WTC11 (cell line): ENCODE measurements around the gene RTN3. TPM values are rescaled to one million over a fixed set of nuclear protein-coding genes. Genes with fewer than 3 reads are reported as not detected.

Source experiments
- ATAC-seq: fragments of 200-7000 bp; cut with Tn5 transposase; 2 replicates; pipeline ENCODE4 v1.10.0; 2021; ENCODE audit warnings: mild to moderate bottlenecking, moderate library complexity
- CTCF ChIA-PET: fragments of 300-600 bp; sonication (Branson Sonifier 250); formaldehyde crosslinking; loops from one replicate; lab custom pipeline; 2021; ENCODE audit warnings: antibody characterized with exemption; lab: Charles Lee
- POLR2A ChIA-PET: fragments of 350-600 bp; sonication (Branson Sonifier 250); formaldehyde crosslinking; loops from one replicate; lab custom pipeline; 2021; ENCODE audit warnings: antibody characterized with exemption; lab: Charles Lee
- DNase-seq: peaks from one replicate; pipeline ENCODE4 v3.0.0; 2021; ENCODE audit warnings: low spot score
- H3K27ac Mint-ChIP-seq: 2 replicates; pipeline ENCODE4 v1.8.0; 2021; ENCODE audit warnings: mixed read lengths
- H3K27me3 Mint-ChIP-seq: 2 replicates; pipeline ENCODE4 v1.8.0; 2021; ENCODE audit warnings: low read depth, mild to moderate bottlenecking, moderate library complexity, mixed read lengths
- H3K36me3 Mint-ChIP-seq: 2 replicates; pipeline ENCODE4 v1.8.0; 2021; ENCODE audit warnings: mixed read lengths
- H3K4me1 Mint-ChIP-seq: 2 replicates; pipeline ENCODE4 v1.8.0; 2022; ENCODE audit warnings: mixed read lengths
- H3K4me3 Mint-ChIP-seq: 2 replicates; pipeline ENCODE4 v1.8.0; 2021; ENCODE audit warnings: mild to moderate bottlenecking, moderate library complexity, mixed read lengths
- H3K9me3 Mint-ChIP-seq: 2 replicates; pipeline ENCODE4 v1.8.0; 2021; ENCODE audit warnings: mixed read lengths
- CREB1 ChIP-seq: sonication (generic); formaldehyde crosslinking; IDR thresholded peaks from 2 replicates; pipeline ENCODE4 v1.8.0; 2023; ENCODE audit warnings: mild to moderate bottlenecking, missing genetic modification reagents
- CREM ChIP-seq: sonication (generic); formaldehyde crosslinking; IDR thresholded peaks from 2 replicates; pipeline ENCODE4 v1.8.1; 2022; ENCODE audit warnings: mild to moderate bottlenecking, missing genetic modification reagents, moderate library complexity
- ESRRA ChIP-seq: sonication (generic); formaldehyde crosslinking; IDR thresholded peaks from 2 replicates; pipeline ENCODE4 v1.8.1; 2022; ENCODE audit warnings: mild to moderate bottlenecking, missing genetic modification reagents, borderline replicate concordance
- HMGA2 ChIP-seq: fragments of 250-450 bp; sonication (Bioruptor Pico); IDR thresholded peaks from 2 replicates; pipeline ENCODE4 v1.4.0; 2021; ENCODE audit warnings: mild to moderate bottlenecking, moderate library complexity
- JUN ChIP-seq: sonication (generic); formaldehyde crosslinking; IDR thresholded peaks from 2 replicates; pipeline ENCODE4 v1.8.0; 2023; ENCODE audit warnings: mild to moderate bottlenecking, missing genetic modification reagents
- NFE2L1 ChIP-seq: sonication (generic); formaldehyde crosslinking; IDR thresholded peaks from 2 replicates; pipeline ENCODE4 v1.8.1; 2023; ENCODE audit warnings: missing genetic modification reagents
- NR3C1 ChIP-seq: sonication (generic); formaldehyde crosslinking; conservative IDR thresholded peaks from 2 replicates; pipeline ENCODE4 v1.8.1; 2023; ENCODE audit warnings: low read depth, mild to moderate bottlenecking, missing genetic modification reagents
- OVOL2 ChIP-seq: fragments of 250-450 bp; sonication (Bioruptor Pico); IDR thresholded peaks from 2 replicates; pipeline ENCODE4 v1.9.0; 2021; ENCODE audit warnings: mild to moderate bottlenecking, borderline replicate concordance
- TCF7 ChIP-seq: sonication (generic); formaldehyde crosslinking; IDR thresholded peaks from 2 replicates; pipeline ENCODE4 v1.8.0; 2022; ENCODE audit warnings: mild to moderate bottlenecking, low read depth, missing genetic modification reagents, moderate library complexity
- TEAD1 ChIP-seq: sonication (generic); formaldehyde crosslinking; IDR thresholded peaks from 2 replicates; pipeline ENCODE4 v1.8.0; 2022; ENCODE audit warnings: mild to moderate bottlenecking, missing genetic modification reagents
- TP53 ChIP-seq: sonication (generic); formaldehyde crosslinking; IDR thresholded peaks from 2 replicates; pipeline ENCODE4 v1.8.1; 2023; ENCODE audit warnings: mild to moderate bottlenecking, missing genetic modification reagents
- ZBTB43 ChIP-seq: sonication (generic); formaldehyde crosslinking; IDR thresholded peaks from 2 replicates; pipeline ENCODE4 v1.8.1; 2023; ENCODE audit warnings: mild to moderate bottlenecking, missing genetic modification reagents
- ZNF263 ChIP-seq: sonication (generic); formaldehyde crosslinking; IDR thresholded peaks from 2 replicates; pipeline ENCODE4 v1.8.1; 2022; ENCODE audit warnings: low read depth, mild to moderate bottlenecking, moderate library complexity, missing genetic modification reagents
- ZNF416 ChIP-seq: fragments of 250-450 bp; sonication (Bioruptor Pico); IDR thresholded peaks from 2 replicates; pipeline ENCODE4 v1.9.0; 2021; ENCODE audit warnings: mild to moderate bottlenecking, inconsistent platforms
- total RNA-seq: library from RNA; stranded (reverse); gene quantifications from 3 replicates; pipeline ENCODE4 v1.2.3, GENCODE V29; 2021
- TF ChIP-seq, protein P1 (sequence below): sonication (generic); formaldehyde crosslinking; IDR thresholded peaks from 2 replicates; pipeline ENCODE4 v1.8.1; 2022; ENCODE audit warnings: mild to moderate bottlenecking, missing genetic modification reagents, moderate library complexity, borderline replicate concordance
- TF ChIP-seq, protein P2 (sequence below): sonication (generic); formaldehyde crosslinking; IDR thresholded peaks from 2 replicates; pipeline ENCODE4 v1.8.1; 2023; ENCODE audit warnings: mild to moderate bottlenecking, moderate library complexity, missing genetic modification reagents
- TF ChIP-seq, protein P3 (sequence below): fragments of 250-450 bp; sonication (Bioruptor Pico); IDR thresholded peaks from 2 replicates; pipeline ENCODE4 v1.9.0; 2021; ENCODE audit warnings: moderate library complexity, mild to moderate bottlenecking, inconsistent platforms, borderline replicate concordance
- TF ChIP-seq, protein P4 (sequence below): fragments of 250-450 bp; sonication (Bioruptor Pico); IDR thresholded peaks from 2 replicates; pipeline ENCODE4 v1.9.0; 2021; ENCODE audit warnings: mild to moderate bottlenecking
- TF ChIP-seq, protein P5 (sequence below): sonication (generic); formaldehyde crosslinking; IDR thresholded peaks from 2 replicates; pipeline ENCODE4 v1.8.1; 2022; ENCODE audit warnings: low read depth, mild to moderate bottlenecking, moderate library complexity, missing genetic modification reagents, borderline replicate concordance
- TF ChIP-seq, protein P6 (sequence below): sonication (generic); formaldehyde crosslinking; IDR thresholded peaks from 2 replicates; pipeline ENCODE4 v1.8.0; 2023; ENCODE audit warnings: missing genetic modification reagents

RTN3 gene
- total RNA-seq, 1 experiment from 2014 or later, result 159 TPM

- TF ChIP-seq NR3C1 (CRISPR knock-in tag) (0 out of 2 replicates have a peak, but pooled peaks have one; percentile 75), HMGA2 (CRISPR knock-in tag) (no peak), CREB1 (CRISPR knock-in tag) (no peak), NFE2L1 (CRISPR knock-in tag) (0 out of 2 replicates have a peak, but pooled peaks have one; percentile 15), OVOL2 (CRISPR knock-in tag) (no peak; the same call in 1 of the 2 replicates), TP53 (CRISPR knock-in tag) (peak; percentile 28; the same call in 1 of the 2 replicates), TCF7 (CRISPR knock-in tag) (no peak), ESRRA (no peak), ZBTB43 (CRISPR knock-in tag) (no peak; the same call in 1 of the 2 replicates), JUN (CRISPR knock-in tag) (no peak)
- TF ChIP-seq, protein P1, sequence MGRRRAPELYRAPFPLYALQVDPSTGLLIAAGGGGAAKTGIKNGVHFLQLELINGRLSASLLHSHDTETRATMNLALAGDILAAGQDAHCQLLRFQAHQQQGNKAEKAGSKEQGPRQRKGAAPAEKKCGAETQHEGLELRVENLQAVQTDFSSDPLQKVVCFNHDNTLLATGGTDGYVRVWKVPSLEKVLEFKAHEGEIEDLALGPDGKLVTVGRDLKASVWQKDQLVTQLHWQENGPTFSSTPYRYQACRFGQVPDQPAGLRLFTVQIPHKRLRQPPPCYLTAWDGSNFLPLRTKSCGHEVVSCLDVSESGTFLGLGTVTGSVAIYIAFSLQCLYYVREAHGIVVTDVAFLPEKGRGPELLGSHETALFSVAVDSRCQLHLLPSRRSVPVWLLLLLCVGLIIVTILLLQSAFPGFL (CRISPR knock-in tag), result no peak
- TF ChIP-seq, protein P2, sequence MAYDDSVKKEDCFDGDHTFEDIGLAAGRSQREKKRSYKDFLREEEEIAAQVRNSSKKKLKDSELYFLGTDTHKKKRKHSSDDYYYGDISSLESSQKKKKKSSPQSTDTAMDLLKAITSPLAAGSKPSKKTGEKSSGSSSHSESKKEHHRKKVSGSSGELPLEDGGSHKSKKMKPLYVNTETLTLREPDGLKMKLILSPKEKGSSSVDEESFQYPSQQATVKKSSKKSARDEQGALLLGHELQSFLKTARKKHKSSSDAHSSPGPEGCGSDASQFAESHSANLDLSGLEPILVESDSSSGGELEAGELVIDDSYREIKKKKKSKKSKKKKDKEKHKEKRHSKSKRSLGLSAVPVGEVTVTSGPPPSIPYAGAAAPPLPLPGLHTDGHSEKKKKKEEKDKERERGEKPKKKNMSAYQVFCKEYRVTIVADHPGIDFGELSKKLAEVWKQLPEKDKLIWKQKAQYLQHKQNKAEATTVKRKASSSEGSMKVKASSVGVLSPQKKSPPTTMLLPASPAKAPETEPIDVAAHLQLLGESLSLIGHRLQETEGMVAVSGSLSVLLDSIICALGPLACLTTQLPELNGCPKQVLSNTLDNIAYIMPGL, result no peak; the same call in 1 of the 2 replicates
- TF ChIP-seq, protein P3, sequence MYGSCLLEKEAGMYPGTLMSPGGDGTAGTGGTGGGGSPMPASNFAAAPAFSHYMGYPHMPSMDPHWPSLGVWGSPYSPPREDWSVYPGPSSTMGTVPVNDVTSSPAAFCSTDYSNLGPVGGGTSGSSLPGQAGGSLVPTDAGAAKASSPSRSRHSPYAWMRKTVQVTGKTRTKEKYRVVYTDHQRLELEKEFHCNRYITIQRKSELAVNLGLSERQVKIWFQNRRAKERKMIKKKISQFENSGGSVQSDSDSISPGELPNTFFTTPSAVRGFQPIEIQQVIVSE (CRISPR knock-in tag), result no peak
- TF ChIP-seq, all 79 proteins: peak for 13
Measured at GRCh38 chr11:63762654-63763495, 81.6 kb downstream of the RTN3 start (continued).

DNA sequence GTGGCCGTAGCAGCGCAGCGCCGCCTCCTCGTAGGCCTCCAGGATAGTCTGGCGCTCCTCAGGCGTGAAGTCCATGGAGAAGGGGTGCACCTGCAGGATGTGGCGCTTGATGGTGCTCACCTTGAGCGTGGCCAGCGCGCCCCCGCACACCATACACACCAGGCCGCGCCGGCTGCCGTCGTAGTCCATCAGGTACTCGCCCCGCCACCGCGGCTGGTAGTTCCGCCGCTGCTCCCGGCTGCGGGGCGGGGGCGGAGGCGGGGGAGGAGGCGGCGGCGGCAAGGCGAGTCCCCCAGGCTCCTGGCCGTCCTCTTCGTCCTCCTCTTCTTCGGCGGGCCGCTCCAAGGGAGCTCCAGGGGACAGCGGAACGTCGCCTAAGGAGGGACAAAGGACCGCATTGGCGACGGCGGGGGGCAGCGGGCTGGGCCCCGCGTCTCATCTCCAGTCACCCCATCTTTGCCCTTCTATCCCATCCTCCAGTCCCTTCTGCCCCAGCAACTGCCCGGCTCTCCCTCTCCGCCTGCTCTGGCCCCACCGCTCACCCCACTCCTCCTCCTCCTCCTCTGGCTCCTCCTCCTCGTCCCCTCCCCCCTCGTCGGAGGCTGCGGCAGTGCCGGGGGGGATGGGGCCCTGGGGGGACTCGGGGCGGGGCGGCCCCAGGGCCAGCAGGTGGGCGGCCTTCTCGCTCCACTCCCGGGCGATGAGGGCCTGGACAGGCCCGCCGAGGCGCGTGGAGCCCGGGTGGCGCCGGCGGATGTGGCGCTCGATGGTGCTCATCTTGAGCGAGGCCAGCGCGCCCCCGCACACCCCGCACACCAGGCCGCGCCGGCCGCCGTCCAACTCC lies 82.4 kb downstream of the RTN3 start:
- Mint-ChIP-seq H3K4me3 (peak overlapping the region; percentile 86), H3K27ac (no peak overlapping the region), H3K36me3 (peaks cover 12% of the 10 kb centered on the region), H3K9me3 (no peaks in the 10 kb centered on the region), H3K4me1 (peaks cover 49% of the 10 kb centered on the region), H3K27me3 (no peaks in the 10 kb centered on the region)
- POLR2A ChIA-PET, result interaction anchor here (0.5 to 1.5 kb wide), 3 partner anchors 82 to 1095 kb away, joined by 3 to 6 read pairs (median 3); partner anchors contain the start of gene RCOR2
- DNase-seq, result peak; percentile 83
- ATAC-seq, result peak; percentile 23
- CTCF ChIA-PET, result interaction anchor here (0.7 to 1.2 kb wide), 4 partner anchors 67 to 171 kb away, joined by 3 to 4 read pairs (median 4); partner anchors contain the start of gene RCOR2
- TF ChIP-seq, protein P4, sequence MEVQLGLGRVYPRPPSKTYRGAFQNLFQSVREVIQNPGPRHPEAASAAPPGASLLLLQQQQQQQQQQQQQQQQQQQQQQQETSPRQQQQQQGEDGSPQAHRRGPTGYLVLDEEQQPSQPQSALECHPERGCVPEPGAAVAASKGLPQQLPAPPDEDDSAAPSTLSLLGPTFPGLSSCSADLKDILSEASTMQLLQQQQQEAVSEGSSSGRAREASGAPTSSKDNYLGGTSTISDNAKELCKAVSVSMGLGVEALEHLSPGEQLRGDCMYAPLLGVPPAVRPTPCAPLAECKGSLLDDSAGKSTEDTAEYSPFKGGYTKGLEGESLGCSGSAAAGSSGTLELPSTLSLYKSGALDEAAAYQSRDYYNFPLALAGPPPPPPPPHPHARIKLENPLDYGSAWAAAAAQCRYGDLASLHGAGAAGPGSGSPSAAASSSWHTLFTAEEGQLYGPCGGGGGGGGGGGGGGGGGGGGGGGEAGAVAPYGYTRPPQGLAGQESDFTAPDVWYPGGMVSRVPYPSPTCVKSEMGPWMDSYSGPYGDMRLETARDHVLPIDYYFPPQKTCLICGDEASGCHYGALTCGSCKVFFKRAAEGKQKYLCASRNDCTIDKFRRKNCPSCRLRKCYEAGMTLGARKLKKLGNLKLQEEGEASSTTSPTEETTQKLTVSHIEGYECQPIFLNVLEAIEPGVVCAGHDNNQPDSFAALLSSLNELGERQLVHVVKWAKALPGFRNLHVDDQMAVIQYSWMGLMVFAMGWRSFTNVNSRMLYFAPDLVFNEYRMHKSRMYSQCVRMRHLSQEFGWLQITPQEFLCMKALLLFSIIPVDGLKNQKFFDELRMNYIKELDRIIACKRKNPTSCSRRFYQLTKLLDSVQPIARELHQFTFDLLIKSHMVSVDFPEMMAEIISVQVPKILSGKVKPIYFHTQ (CRISPR knock-in tag), result no peak
- TF ChIP-seq, protein P5, sequence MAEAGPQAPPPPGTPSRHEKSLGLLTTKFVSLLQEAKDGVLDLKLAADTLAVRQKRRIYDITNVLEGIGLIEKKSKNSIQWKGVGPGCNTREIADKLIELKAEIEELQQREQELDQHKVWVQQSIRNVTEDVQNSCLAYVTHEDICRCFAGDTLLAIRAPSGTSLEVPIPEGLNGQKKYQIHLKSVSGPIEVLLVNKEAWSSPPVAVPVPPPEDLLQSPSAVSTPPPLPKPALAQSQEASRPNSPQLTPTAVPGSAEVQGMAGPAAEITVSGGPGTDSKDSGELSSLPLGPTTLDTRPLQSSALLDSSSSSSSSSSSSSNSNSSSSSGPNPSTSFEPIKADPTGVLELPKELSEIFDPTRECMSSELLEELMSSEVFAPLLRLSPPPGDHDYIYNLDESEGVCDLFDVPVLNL (CRISPR knock-in tag), result 0 out of 2 replicates have a peak, but pooled peaks have one; percentile 21
- TF ChIP-seq NR3C1 (CRISPR knock-in tag) (0 out of 2 replicates have a peak, but pooled peaks have one; percentile 55), ZNF263 (CRISPR knock-in tag) (peak; percentile 90), TEAD1 (CRISPR knock-in tag) (peak; percentile 59; the same call in 1 of the 2 replicates), JUN (CRISPR knock-in tag) (peak; percentile 73), ZNF416 (CRISPR knock-in tag) (peak; percentile 84; the same call in 1 of the 2 replicates), CREM (CRISPR knock-in tag) (peak; percentile 53; the same call in 1 of the 2 replicates)
- TF ChIP-seq, protein P2, result peak; percentile 66
- TF ChIP-seq, protein P6, sequence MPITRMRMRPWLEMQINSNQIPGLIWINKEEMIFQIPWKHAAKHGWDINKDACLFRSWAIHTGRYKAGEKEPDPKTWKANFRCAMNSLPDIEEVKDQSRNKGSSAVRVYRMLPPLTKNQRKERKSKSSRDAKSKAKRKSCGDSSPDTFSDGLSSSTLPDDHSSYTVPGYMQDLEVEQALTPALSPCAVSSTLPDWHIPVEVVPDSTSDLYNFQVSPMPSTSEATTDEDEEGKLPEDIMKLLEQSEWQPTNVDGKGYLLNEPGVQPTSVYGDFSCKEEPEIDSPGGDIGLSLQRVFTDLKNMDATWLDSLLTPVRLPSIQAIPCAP (CRISPR knock-in tag), result 0 out of 2 replicates have a peak, but pooled peaks have one; percentile 17
